GM18907 (cell line): ENCODE results near the gene OPN3.

Source experiments
- ATAC-seq: cut with Tn5 transposase; IDR thresholded peaks from one replicate; pipeline ENCODE4 v1.9.1; 2021; ENCODE audit warnings: mild to moderate bottlenecking, moderate library complexity; ENCODE audit not compliant: unreplicated experiment

Gene OPN3

GRCh38 chr1:241624935-241625334 is 15.2 kb downstream of the OPN3 start:
- ATAC-seq, result no peak

DNA sequence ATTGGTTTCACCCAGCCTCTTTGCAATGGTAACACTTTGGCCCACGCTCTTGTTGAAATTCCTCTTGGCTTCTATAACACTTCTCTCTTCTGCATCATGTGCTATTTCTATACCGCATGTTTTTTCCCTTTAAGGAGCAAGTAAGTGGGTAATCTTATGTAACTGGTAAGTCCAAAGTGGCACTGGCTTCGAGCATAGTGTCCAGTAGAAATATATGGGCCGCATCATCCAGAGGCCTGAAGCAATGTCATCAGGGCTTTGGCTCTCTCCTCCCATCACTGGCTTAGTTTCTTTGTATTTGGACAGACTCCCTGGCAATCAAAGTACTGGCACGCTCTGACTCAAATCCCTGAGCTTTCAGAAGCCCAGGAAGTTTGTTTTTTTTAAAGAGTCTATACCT is 17.5 kb downstream of the OPN3 start:
- no peak for ATAC-seq

GRCh38 chr1:241617426-241617825 is 22.7 kb downstream of the OPN3 start:
- no peak for ATAC-seq

DNA sequence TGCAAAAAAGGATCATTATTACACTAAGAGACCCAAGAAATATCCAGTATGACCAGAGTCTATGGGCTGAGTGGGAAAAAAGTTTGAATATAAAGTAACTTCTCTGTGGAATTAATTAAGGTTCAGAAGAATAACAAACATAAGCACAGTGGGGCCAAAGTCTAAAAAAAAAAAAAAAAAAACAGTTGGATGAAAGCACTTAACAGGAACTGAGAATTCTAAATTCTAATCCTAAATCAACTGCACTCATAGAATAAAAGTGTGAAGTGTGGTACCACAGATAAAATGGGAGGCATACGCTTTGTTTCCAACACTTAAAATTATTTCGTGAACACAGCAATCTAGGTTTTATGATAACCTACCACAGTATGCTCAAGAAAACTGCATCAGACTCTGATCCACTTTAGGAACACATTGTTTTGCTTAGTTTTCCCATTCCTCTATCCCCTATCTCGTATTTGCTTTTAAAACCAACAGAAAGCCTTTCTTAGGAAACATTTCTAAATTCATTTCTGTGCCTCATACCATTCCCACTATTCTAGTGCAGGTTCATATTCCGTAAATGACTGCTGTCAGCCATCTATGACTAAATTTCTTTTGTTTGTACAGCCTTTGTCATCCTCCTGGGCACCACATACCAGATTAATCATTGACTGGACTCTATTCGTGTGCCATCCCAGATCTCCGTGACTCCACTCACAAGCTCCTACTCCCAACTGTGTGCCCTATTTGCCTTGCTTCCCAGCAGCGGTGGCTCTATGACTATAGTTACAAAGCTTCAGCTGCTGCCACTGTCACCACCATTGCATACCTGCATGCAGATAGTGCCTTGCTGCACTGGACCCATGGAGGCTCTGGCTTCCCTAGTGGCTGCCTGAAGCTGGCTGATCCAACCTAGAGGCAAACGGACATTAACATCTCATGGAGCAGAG is 24.9 kb downstream of the OPN3 start:
- ATAC-seq, result no peak

- no peak for ATAC-seq
Observed at GRCh38 chr1:241614572-241614971, 25.6 kb downstream of the OPN3 start.

DNA sequence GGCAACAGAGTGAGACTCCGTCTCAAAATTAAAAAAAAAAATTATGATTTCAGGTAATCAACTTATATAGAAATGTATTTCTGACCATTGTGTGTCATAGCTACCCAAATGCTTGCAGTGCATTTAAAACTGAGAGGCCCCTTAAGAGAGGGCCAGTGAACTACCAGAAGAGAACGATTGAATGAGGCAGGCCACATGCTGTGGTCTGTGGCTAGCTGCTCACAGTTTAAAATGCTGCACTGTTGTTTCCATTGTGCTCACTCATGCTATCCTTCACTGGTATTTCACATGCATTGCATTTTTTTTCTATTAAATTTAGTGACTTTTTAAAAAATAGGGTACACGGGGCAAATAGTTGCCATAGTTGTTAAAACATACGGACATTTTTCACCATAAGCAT is 26.0 kb downstream of the OPN3 start:
- no peak for ATAC-seq

- ATAC-seq, result no peak
Observed at GRCh38 chr1:241612533-241613477, 27.4 kb downstream of the OPN3 start.

- no peak for ATAC-seq
Observed at GRCh38 chr1:241611736-241612135, 28.4 kb downstream of the OPN3 start.

DNA sequence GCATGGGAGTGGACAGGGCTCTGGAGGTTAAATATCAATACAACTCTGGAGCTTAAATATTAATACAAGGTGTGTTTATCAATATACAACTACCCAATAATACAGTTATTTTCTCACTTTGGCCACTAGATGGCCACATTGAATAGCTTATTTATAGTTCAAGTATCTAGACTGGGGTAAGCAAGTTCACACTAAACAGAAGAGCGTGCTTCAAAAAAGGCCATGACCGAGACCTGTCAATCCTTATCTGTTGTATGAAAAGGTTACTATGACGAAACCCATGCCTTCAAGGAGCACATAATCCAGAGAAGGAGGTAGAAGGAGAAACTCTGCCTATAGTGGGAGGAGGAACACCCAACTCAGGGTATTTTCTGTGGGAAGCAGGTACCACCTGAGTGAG is 29.1 kb downstream of the OPN3 start:
- ATAC-seq, result peak; percentile 94

GRCh38 chr1:241610056-241610815 is 29.9 kb downstream of the OPN3 start:
- ATAC-seq, result no peak

- ATAC-seq, result no peak
Observed at GRCh38 chr1:241608379-241609033, 31.7 kb downstream of the OPN3 start.

GRCh38 chr1:241607497-241607896 is 32.7 kb downstream of the OPN3 start:
- no peak for ATAC-seq

DNA sequence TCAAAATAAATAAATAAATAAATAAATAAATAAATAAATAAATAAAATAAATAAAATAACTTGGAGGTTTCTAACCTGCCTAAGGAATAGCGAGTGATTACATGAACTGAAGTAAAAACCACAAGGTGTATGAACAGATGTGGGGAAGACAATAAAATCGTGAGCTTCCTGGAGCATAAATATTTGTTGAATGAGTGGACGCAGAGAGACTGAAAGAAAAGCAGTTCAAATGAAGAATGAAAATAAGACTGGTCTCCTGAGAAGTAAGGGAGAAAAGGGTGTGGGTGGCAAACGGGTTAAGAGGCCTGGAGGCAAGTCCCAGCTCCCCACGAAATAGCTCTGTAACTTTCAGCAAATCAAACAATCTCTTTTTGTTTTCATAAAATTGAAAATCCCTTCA is 33.6 kb downstream of the OPN3 start:
- no peak for ATAC-seq

GRCh38 chr1:241605146-241605805 is 34.9 kb downstream of the OPN3 start:
- ATAC-seq, result no peak

DNA sequence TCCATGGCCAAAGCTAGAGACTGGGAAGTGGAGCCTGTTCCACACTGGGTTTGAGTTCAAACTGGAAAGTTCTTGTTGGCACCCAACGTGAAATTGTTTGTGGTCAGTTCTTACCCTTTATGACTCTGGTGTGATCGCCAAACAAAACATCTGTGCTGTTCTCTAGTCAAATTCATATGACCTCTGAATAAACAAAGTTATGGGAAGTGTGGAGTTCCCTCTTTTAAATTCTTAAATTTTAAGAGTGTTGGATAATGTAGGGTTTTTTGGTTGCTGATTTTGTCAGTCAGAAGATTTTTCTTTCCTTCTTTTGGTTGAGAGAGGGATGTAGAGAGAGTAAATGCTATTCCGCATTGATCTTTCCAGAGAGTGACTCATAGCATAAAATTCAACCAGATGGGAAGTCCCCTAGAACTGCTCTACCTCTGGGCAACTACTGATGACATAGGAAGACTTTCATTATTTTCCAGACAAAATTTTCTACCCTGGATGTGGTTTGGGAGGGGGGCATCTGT is 36.4 kb downstream of the OPN3 start:
- ATAC-seq, result no peak

DNA sequence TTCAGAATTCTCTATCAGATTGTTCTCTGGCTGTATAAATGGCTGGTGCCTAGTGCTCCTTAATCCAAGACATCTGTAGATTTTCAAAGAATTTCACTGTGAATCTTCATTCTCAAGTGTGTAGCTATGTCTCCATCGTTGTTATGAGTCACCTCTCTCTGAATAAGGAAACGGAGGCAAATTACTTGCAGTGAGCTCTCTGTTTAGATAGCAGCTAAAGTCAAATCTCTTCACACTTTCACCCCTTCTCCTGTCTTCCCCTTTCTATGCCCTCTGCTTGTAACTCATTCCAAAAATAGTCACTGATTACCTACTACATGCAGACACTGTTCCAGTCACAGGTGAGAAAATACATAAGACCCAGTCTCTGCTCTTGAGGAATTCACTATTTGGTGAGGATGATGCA is 39.7 kb downstream of the OPN3 start:
- ATAC-seq, result peak; percentile 89

DNA sequence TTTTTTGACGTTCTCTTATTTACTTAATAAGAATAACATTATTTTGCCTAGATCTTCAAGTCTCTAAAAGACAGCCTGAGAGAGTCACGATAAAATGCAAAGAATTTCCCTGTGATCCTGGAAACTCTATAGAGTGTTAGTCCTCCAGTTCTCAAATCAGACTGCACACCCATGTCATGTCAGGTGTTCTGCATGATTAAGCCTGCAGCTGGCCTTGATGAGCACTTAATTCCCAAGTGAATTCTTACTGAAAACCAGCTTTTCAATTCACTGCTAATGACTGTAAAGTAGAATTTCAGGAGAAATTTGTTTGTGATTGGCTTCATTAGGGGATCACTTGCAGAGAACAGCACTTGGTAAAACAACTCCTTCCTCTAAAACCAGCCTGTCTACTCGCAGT is 41.9 kb downstream of the OPN3 start:
- peak; percentile 47 for ATAC-seq

GRCh38 chr1:241596633-241597032 is 43.5 kb downstream of the OPN3 start:
- ATAC-seq, result no peak

GRCh38 chr1:241593186-241593585 is 47.0 kb downstream of the OPN3 start:
- ATAC-seq, result no peak
